OCI-LY3 (cell line): Measurements from ENCODE around the gene HIP1.

Experiments
- CTCF ChIP-seq: fragments of 200-600, 300-600 bp; sonication (generic); IDR thresholded peaks from 2 replicates; pipeline ENCODE4 v1.5.1; 2014; ENCODE audit warnings: antibody characterized with exemption, low read length, low read depth
- EZH2phosphoT487 ChIP-seq: fragments of 200-600 bp; shearing (Covaris generic); IDR thresholded peaks from 2 replicates; pipeline ENCODE4 v1.6.1; 2018; ENCODE audit warnings: antibody characterized with exemption, mixed run types, low read depth

GRCh38 chr7:75619636-75620035 is 119.1 kb downstream of the HIP1 start:
- TF ChIP-seq CTCF (no peak), EZH2phosphoT487 (no peak)
